ENCODE data around the gene E2F4.

E2F4 gene

DNA sequence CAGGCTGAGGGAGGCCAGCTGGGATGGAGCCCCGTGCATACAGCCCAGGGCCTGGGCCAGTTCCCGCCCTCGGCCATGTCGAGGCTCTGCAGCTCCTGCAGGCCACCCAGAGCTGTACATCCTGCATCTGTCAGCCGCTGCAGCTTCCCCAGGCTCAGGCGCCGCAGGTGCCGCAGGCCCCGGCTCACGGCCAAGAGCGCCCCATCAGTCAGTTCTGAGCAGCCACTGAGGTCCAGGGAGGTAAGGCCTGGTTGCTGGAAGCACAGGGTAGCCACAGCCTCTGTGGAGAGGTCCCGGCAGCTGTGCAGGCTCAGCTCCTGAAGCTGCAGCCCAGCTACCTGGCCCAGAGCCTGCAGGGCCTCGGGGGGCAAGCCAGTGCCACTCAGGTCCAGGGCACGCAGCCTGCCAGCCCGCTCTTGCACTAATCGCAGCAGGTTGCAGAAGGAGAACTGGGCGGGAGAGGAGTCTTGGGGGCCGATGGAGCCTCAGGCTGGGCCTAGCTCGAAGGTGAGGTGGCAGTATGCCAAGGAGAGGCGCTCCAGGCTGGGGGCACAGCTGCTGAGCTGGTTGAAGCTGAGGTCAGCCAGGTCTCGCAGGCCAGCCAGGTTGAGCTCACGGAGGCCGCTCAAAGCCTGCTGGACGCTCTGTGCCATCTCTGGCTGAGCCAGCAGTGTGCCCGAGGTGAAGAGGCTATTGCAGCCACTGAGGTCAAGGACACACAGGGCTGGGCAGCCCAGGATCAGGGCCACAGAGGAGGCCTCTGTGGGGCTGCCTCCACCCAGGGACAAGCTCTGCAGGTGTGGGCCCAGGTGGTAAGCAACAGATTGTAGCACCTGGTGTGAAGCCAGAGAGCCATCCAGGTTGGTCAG, 18.3 kb downstream of the E2F4 start:
- no peak for DNase-seq (ENCODE audit: low read depth)

- DNase-seq (ENCODE audit: low read depth), result no peak
These were observed 19.7 kb downstream of the E2F4 start for GRCh38 chr16:67211674-67212073.

GRCh38 chr16:67212766-67213165, 20.8 kb downstream of the E2F4 start:
- DNase-seq (ENCODE audit: low read depth), result no peak

GRCh38 chr16:67213197-67214019, 21.5 kb downstream of the E2F4 start:
- no peak for DNase-seq (ENCODE audit: low read depth)

- DNase-seq (ENCODE audit: low read depth), result no peak
These were observed 23.8 kb downstream of the E2F4 start for GRCh38 chr16:67215706-67216105.

- no peak for DNase-seq (ENCODE audit: low read depth)
These were observed 24.9 kb downstream of the E2F4 start for GRCh38 chr16:67216612-67217490.

- no peak for DNase-seq (ENCODE audit: low read depth)
These were observed 32.0 kb downstream of the E2F4 start for GRCh38 chr16:67223992-67224391.

GRCh38 chr16:67226295-67226803, 34.4 kb downstream of the E2F4 start:
- no peak for DNase-seq (ENCODE audit: low read depth)

- DNase-seq (ENCODE audit: low read depth), result peak; percentile 89
These were observed 35.0 kb downstream of the E2F4 start, which contains the start of gene TMEM208 for GRCh38 chr16:67226804-67227566. Gene TMEM208, plus strand, starts transcription at chr16:67227130. Its CDS starts 89 bp downstream, at chr16:67227219.

- no peak for DNase-seq (ENCODE audit: low read depth)
These were observed 35.6 kb downstream of the E2F4 start for GRCh38 chr16:67227567-67227921.

DNA sequence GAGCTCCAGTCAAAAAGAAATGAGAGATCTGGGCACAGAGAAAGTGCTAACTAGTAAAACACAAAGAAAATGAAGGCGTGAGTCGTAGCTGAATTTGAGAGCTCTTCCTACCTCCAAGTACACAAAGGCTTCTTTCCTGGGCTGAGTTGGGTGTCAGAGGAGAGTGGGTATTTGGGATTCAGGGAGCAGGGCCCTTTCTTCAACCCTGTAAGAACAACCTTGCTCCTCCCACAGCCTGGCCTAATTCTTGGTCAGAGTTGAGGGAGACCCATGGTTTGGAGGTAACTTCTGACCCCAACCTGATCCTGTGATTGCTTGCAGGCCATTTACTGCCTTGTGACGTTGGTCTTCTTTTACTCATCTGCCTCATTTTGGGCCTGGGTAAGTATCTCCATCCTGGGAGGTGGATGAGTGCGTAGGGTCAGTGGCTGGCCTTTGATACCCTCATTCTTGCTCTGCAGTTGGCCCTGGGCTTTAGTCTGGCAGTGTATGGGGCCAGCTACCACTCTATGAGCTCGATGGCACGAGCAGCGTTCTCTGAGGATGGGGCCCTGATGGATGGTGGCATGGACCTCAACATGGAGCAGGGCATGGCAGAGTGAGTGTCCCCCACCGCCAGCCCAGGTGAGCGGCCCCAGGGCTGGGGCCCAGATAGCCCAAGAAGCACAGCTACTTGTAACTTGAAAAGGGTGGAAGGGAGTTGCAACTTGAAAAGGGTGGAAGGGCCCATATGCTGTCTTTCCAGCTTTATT, 36.3 kb downstream of the E2F4 start:
- DNase-seq (ENCODE audit: low read depth), result no peak

DNA sequence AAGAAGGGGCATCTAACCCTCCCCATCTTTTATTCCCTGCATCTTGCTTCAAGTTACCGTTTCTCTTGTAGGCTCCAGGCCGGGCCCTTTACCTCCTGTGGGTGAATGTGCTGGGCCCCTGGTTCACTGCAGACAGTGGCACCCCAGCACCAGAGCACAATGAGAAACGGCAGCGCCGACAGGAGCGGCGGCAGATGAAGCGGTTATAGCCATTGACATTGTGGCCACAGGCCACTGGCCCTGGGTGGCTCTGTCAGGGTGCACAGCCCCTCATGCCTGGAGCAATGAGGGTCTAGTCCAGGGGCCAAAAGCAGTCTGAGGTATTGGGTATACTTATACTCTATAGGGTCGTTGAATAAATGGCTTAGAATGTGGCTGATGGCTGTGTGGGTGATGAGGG, 37.0 kb downstream of the E2F4 start:
- no peak for DNase-seq (ENCODE audit: low read depth)

GRCh38 chr16:67229906-67230808, 38.2 kb downstream of the E2F4 start:
- no peak for DNase-seq (ENCODE audit: low read depth)

- DNase-seq (ENCODE audit: low read depth), result no peak
These were observed 39.1 kb downstream of the E2F4 start for GRCh38 chr16:67230809-67231660.

DNA sequence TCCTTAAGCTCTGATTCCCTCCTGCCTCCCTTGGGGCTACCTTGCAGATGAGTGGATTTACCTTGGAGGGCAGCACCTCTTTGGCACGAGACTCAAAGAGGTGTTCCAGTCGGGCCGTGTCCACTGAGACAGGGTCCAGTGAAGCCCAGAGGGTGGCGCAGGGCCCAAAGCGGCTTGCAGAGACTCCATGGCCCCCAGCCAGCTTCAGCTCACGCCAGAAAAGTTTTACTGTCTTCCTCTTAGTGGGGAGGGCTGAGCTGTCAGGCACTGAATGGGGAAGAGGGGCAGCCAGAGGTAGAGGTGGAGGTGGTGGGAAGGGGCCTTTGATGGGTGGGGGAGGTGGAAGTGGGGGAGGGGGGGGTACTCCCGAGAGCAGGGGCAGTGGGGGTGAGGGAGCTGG, 41.6 kb downstream of the E2F4 start:
- DNase-seq (ENCODE audit: low read depth), result no peak

DNA sequence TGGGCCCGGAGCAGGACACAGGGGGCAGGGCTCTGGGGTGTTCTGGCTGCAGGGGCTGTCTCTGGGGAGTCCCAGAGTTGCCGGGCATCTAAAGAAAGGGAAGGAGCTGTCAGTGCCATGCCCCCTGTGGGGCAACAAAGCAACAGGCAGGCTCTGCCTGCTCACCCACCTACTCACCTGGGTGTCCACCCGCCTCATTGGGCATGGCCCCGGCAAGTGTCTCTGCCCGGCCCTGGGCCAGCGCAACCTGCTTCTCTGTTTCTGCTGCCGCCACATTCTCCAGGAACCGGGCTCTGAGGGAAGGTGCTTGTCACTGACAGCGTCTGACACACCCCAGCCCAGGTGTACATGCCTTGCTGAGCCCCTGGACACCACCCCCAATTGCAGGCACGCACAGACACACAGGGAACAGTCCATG, 42.2 kb downstream of the E2F4 start:
- DNase-seq (ENCODE audit: low read depth), result no peak

GRCh38 chr16:67235816-67236562, 44.0 kb downstream of the E2F4 start:
- DNase-seq (ENCODE audit: low read depth), result no peak

Measured in non-pigmented ciliary epithelial cell (primary cell).